AG09309 (cell line): ENCODE data around the gene SLC25A22.

Experiments used
- DNase-seq: peaks from one replicate; pipeline ENCODE4 v3.0.0-alpha.2; 2010; ENCODE audit warnings: low read depth
- H3K4me3 ChIP-seq: 2 replicates; pipeline ENCODE4 v1.5.1; 2011; ENCODE audit warnings: mild to moderate bottlenecking, low read depth, low read length, moderate library complexity; ENCODE audit not compliant: control insufficient read depth
- CTCF ChIP-seq: IDR thresholded peaks from 2 replicates; pipeline ENCODE4 v1.5.1; 2011; ENCODE audit warnings: mild to moderate bottlenecking, low read depth, low read length, inconsistent platforms; ENCODE audit not compliant: insufficient read depth, control insufficient read depth; ENCODE audit errors: missing control alignments

The SLC25A22 gene

GRCh38 chr11:798093-798713, at the start of gene SLC25A22:
Gene SLC25A22 (minus strand): TSS chr11:798281. CDS start chr11:795006, 3,275 bp downstream.
- H3K4me3 ChIP-seq: peak within 1 kb of the TSS; percentile 77
- TF ChIP-seq CTCF: peak; percentile 59
- no peak for DNase-seq

DNA sequence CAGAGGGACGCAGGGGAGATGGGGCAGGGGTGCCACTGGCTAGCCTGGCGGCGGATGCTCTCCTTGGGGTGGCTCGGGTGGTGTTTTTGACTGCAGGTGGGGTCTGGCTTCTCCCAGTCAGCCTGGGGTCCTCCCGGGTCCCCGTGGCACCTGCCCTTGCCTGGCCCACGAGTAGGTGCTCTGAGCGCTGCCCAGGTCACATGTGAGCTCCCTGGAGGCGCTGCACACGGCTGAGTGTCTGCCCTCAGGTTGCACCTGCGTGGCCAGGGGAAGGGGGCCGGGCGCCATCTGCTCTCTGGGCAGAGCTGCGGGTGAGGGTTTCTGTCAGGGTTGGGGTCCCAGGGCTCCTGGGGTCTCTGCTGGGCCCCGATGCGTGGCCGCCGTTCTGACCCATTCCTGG, 49.8 kb upstream of the SLC25A22 start:
- no peak overlapping the region for H3K4me3 ChIP-seq
- no peak for DNase-seq
- TF ChIP-seq CTCF: no peak

GRCh38 chr11:846496-847098, 48.5 kb upstream of the SLC25A22 start:
- H3K4me3 ChIP-seq: no peak overlapping the region
- no peak for DNase-seq
- no peak for TF ChIP-seq CTCF

DNA sequence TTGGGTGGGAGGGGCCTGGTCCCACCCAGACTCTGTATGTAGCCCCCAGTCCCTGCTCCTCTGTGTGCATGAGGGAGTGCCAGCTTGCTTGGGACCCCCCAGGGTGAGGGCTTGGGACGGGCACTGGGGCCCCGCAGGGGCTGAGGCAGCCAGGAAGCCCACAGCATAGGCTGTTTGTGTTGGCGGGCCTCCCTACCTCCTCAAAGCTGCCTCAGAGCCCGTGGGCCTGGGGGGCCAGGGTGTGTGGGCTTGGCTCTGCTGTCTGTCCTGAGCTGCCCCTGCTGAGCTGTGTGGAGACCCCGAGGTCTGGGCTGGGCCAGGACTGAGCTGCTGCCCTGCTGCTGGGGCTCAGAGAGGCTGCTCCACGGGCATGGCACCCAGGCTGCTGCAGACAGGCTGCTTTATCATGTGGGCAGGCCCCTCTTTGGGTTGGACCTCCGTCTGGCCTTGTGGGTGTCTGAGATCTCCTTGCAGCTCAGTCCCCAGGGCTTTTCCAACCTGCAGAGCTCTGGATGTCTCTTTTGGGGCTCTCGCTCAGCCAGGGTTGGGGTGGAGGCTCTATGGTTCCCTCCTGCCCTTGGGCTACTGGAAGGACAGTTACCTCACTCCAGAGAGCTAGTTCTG, 47.9 kb upstream of the SLC25A22 start:
- peak overlapping the region; percentile 15 for H3K4me3 ChIP-seq
- no peak for TF ChIP-seq CTCF
- no peak for DNase-seq

DNA sequence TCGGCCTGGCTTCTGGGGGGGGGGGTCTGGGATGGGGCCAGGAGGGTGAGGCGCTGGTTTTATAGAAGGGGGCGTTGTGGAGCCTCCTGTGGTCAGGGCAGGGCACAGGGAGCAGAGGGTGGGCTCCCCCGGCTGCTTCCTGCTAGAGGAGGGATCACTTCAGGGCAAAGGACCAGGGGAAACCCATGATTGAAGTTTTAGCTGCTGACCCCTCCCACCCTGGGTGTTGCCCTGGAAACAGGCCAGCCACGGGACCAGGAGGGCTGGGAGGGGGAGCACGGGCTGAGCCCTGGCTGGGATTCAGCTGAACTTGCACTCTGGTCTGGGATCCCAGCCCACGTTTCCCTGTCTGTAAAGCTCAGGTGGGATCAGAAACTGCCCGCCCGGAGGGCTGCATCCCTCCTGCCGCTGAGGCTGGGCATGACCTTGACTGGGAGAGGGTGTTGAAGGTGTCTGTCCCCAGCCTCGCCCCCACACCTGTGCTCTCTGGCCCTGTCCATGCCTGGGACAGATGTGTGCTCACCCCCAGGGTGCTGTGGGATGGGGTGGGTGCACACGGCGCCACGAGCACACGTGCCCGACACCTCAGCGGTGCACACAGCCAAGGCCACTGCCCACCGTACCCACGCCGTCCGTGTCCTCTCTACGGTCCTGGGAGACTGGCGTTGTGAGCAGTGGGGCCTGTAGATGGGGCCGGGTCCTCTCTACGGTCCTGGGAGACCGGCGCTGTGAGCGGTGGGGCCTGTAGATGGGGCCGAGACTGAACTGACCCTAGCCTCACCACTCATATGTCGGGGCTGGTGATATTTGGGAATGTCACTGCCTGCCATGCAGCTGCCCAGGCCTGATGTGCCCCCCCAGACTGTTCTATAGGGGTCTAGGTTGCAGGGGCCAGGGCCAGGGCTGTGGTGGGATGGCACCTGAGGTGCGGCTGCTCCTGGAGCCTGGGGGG, 46.9 kb upstream of the SLC25A22 start:
- TF ChIP-seq CTCF: no peak
- peak overlapping the region; percentile 70 for H3K4me3 ChIP-seq
- DNase-seq: peak; percentile 77
